GM10248 (cell line): Measurements from ENCODE around the gene GSTT4.

ENCODE experiments used
- CTCF ChIA-PET: fragments of 300-600 bp; sonication (Branson Sonifier 250); formaldehyde crosslinking; extraction: SDS; loops from one replicate; lab custom pipeline; 2021; ENCODE audit warnings: antibody characterized with exemption; lab: Yijun Ruan, JAX
- POLR2A ChIA-PET: fragments of 350-650 bp; sonication (Branson Sonifier 250); formaldehyde crosslinking; extraction: SDS; loops from one replicate; lab custom pipeline; 2020; ENCODE audit warnings: antibody characterized with exemption; lab: Yijun Ruan, JAX
- DNase-seq: peaks from one replicate; pipeline ENCODE4 v3.0.0; 2012; ENCODE audit errors: extremely low spot score
- TF ChIP-seq, protein P1 (sequence below): IDR thresholded peaks from 2 replicates; pipeline ENCODE4 v1.5.1; 2012; ENCODE audit warnings: mild to moderate bottlenecking, low read depth; ENCODE audit errors: extremely low read depth, missing control alignments, control extremely low read depth

Gene GSTT4

DNA sequence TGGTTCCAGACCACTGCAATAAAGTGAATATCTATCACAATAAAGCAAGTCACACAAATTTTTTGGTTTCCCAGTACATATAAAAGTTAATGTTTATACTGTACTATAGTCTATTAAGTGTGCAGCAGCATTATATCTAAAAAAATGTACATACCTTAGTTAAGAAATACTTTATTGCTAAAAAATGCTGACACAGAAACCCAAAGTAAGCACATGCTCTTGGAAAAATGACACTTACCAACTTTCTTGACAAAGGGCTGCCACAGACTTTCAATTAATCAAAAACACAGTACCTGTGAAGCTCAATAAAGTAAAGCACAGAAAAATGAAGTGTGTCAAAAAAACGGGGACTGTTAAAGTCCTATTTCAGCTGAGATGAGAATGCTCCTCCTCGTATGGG is 22.7 kb upstream of the GSTT4 start:
- DNase-seq, result no peak
- TF ChIP-seq, protein P1, sequence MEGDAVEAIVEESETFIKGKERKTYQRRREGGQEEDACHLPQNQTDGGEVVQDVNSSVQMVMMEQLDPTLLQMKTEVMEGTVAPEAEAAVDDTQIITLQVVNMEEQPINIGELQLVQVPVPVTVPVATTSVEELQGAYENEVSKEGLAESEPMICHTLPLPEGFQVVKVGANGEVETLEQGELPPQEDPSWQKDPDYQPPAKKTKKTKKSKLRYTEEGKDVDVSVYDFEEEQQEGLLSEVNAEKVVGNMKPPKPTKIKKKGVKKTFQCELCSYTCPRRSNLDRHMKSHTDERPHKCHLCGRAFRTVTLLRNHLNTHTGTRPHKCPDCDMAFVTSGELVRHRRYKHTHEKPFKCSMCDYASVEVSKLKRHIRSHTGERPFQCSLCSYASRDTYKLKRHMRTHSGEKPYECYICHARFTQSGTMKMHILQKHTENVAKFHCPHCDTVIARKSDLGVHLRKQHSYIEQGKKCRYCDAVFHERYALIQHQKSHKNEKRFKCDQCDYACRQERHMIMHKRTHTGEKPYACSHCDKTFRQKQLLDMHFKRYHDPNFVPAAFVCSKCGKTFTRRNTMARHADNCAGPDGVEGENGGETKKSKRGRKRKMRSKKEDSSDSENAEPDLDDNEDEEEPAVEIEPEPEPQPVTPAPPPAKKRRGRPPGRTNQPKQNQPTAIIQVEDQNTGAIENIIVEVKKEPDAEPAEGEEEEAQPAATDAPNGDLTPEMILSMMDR, result no peak
- CTCF ChIA-PET, result no interaction called here
- POLR2A ChIA-PET, result no interaction called here

DNA sequence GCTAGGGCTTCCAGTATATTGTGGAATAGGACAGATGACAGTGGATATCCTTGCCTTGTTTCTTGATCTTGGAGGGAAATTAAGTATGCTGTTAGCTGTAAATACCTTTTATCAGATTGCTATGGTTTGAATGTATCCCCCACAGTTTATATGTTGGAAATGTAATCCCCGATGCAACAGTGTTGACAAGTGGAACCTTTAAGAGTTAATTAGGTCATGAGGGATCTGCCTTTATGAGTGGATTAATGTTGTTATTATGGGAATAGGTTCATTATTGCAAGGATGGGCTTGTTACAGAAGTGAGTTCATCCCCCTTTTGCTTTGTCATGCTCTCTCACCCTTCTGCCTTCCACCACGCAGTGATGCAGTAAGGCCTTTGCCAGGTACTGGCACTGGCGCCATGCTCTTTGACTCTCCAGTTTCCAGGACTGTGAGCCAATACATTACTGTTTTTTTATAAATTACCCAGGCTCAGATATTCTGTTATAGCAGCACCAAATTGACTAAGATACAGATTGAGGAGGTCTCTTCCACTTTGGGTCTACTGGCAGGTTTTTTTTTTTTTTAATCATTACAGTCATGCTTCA is 22.2 kb upstream of the GSTT4 start:
- ChIA-PET CTCF (interaction anchor here (0.7 to 1.8 kb wide), 2 partner anchors 13 to 17 kb away, joined by 3 to 7 read pairs; partner anchors contain the start of gene CABIN1), POLR2A (no interaction called here)
- TF ChIP-seq, protein P1, result no peak
- no peak for DNase-seq

DNA sequence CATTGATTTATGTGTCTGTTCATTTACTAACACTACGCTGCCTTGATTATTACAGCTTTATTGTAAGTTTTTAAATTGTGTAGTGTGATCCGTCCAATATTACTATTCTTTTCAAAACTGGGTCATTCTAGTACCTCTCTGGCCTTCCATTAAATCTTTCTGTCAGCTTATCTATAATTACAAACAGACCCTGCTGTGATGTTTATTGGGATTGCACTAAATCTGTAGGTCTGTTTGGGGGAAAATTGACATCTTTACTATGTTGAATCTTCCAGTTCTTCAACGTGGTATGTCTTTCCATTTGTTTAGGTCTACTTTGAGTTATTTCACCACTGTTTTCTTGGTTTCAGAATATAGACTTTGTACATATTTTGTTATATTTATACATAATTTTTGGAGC is 21.5 kb upstream of the GSTT4 start:
- TF ChIP-seq, protein P1, result no peak
- ChIA-PET POLR2A (no interaction called here), CTCF (interaction anchor here (0.7 to 1.8 kb wide), 2 partner anchors 12 to 17 kb away, joined by 3 to 7 read pairs; partner anchors contain the start of gene CABIN1)
- no peak for DNase-seq

DNA sequence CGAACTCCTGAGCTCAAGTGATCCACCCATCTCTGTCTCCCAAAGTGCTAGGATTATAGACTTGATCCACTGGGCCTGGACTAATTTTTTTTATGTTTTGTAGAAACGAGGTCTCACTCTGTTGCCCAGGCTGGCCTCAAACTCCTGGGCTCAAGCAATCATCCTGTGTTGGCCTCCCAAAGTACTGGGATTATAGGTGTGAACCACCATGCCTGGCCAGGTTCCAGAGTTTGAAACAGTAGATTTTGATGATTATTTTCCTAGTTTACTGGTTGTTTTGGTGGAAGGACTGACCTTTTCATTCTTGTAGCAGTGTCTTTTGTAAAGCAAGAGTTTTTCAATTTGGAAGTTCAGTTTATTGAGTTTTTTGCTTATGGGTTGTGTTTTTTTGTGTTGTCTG is 20.8 kb upstream of the GSTT4 start:
- TF ChIP-seq, protein P1, result no peak
- ChIA-PET POLR2A (no interaction called here), CTCF (interaction anchor here (1.0 to 1.8 kb wide), 2 partner anchors 11 to 16 kb away, joined by 4 to 7 read pairs; partner anchors contain the start of gene CABIN1)
- DNase-seq, result no peak

DNA sequence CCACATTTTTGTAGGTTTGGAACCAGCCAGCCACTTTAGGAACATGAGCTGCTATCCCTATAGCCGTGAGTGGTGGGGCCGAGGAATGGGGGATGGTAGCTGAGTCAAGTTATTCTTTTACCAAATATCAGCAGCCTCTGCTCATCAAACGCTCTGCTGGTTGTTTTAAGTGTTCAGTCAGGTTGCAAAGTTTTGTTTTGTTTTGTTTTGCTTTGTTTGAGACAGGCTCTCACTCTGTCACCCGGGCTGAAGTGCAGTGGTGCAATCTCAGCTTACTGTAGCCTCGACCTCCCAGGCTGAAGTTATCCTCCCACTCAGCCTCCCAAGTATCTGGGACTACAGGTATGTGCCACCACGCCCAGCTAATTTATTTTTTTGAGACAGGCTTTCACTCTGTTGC is 20.2 kb upstream of the GSTT4 start:
- TF ChIP-seq, protein P1, result no peak
- DNase-seq, result no peak
- ChIA-PET CTCF (interaction anchor here (1.0 to 1.8 kb wide), 2 partner anchors 12 to 15 kb away, joined by 4 to 7 read pairs; partner anchors contain the start of gene CABIN1), POLR2A (no interaction called here)

DNA sequence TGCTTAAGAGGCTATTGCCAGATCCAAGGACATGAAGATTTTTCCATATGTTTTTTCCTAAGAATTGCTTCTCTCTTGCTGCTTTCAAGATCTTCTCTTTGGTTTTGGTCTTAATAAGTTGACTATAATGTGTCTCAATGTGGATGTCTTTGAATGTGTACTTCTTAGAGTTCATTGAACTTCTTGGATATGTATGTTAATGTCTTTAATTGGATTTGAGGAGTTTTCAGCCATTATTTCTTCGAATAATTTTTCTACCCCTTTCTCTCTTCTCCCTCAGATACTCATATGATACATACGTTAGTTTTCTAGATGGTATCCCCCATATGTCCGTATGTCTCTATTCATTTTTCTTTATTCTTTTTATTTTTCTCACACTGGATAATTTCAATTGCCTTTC is 19.1 kb upstream of the GSTT4 start:
- no peak for DNase-seq
- TF ChIP-seq, protein P1, result no peak
- ChIA-PET POLR2A (no interaction called here), CTCF (no interaction called here)
